HG03045 (cell line): Measurements from ENCODE around the gene PCDHGA1.

Source experiments
- ATAC-seq: cut with Tn5 transposase; IDR thresholded peaks from one replicate; pipeline ENCODE4 v1.9.1; 2021; ENCODE audit warnings: mild to moderate bottlenecking, moderate library complexity; ENCODE audit not compliant: unreplicated experiment

Gene PCDHGA1

DNA sequence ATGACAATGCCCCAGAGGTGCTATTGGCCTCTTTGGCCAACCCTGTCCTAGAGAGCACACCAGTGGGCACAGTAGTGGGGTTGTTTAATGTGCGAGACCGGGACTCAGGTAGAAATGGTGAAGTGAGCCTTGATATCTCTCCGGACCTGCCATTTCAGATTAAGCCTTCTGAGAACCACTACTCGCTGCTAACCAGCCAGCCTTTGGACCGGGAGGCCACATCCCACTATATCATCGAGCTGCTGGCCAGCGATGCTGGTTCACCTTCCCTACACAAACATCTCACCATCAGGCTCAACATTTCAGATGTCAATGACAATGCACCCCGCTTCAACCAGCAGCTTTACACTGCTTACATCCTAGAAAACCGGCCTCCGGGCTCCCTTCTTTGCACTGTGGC lies 160.0 kb downstream of the PCDHGA1 start:
- ATAC-seq, result no peak

- ATAC-seq, result no peak
Observed at GRCh38 chr5:141490771-141491170, 160.5 kb downstream of the PCDHGA1 start.

- no peak for ATAC-seq
Observed at GRCh38 chr5:141491323-141492167, 161.2 kb downstream of the PCDHGA1 start.

- ATAC-seq, result no peak
Observed at GRCh38 chr5:141492168-141492885, 162.0 kb downstream of the PCDHGA1 start.

DNA sequence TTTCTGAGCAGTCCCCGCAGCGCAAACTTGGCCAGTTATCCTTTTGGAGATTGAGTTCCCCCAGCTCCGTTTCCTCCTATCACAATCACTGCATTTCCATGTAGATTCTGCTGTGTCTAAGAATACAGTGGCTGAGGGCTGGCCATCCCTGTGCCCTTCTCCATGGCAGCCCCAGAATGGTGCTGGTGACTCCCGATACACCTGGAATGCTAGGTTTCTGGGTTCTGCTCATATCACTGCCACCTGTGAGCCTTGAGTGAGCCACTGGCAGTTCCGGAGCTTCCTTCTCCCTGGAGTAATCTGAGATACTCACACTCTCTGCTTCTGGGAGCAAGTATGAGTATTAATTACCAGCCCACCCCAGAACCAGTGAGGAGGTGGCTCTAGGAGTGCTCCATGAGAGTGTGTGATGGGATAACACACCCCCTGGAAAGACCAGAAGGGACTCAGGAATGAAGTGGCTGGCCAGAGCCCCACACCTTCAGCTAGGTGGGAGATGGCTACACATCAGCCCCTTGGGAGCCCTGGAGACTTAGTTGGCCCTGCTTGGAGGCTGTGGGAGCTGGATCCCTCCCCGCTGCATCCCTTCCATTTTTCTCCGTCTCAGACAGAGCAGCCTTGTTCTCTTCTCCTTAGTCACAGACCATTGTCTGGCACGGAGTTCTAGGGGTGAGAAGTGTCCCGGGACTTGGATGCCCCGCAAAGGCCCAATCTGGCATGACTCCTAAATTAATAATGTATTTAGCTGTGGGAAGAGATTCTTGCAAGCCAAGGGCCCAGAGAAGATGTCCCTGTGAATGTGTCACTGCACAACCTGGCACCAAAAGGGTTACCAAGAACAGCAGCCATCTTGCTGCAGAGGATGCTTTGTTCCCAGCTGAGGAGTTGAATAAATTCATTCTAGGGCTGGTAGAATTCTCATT lies 163.4 kb downstream of the PCDHGA1 start:
- no peak for ATAC-seq

DNA sequence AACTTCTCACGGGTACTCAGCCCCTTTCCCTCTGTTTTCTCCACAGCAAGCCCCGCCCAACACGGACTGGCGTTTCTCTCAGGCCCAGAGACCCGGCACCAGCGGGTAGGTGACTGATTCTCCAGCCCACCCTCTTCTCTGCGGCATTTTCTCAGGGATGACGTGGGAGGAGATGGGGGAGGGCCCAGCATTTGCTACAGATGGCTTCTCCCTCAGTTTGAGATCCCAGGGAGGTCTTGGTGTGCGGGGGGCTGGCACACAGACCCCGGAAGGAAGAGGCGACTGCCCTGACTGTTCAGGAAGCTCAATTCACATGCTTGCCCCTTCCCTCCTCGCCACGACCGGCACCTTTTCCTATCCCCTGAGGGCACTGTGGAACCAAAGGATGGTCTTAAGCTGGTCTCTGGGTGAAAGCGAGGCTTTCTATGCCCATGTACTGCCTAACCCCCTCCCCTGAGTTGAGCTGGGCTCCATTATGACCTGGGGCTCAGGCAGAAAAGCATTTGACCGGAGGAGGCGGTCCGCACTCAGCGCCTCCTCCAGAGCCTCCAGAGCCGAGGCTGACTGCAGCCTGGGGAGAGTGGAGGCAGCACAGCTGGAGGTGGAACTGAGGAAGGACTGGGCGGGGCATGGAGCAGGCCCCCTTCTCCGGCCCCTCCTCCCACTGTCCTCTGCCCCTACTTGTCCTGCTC lies 164.6 kb downstream of the PCDHGA1 start:
- ATAC-seq, result no peak

DNA sequence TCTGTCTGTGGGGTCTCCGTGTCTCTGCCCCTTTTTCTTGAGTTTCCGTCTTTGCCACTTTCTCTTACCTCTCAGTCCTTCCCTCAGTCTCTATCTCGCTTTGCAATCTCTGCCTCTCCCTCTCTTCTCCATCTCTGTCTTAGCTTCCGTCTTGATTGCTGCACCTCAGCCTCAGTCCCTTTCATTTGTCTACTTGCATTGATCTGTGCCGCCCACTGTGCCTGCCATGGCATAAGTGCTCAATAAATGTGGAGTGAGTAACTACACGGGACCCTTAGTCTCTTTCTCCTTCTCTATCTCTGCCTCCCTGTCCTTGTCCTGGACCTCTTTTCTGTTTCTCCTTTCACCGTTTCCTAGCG lies 165.1 kb downstream of the PCDHGA1 start:
- ATAC-seq, result no peak

GRCh38 chr5:141496038-141496437 lies 165.7 kb downstream of the PCDHGA1 start:
- no peak for ATAC-seq

GRCh38 chr5:141501761-141502160 lies 171.4 kb downstream of the PCDHGA1 start:
- ATAC-seq, result no peak

GRCh38 chr5:141503681-141504080 lies 173.4 kb downstream of the PCDHGA1 start:
- ATAC-seq, result no peak

DNA sequence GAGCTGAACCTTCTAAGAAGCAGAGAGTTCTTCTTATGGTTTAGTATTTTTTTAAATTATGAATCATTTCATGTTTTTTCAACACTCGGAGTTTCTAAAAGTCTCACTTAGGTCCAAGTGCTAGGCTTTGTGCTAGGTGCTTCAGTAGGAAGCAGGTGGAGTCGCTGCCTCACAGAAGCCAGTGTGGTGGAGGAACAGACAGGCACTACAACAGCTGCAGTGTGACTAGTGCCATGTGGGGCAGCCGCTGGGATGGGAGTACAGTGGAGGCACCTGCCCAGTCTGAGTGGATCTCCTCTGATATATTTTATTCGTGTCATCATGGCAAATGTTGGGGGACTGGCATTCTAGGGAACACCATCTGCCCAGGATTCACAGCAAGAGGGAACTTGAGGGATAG lies 173.9 kb downstream of the PCDHGA1 start:
- no peak for ATAC-seq

- no peak for ATAC-seq
Observed at GRCh38 chr5:141506381-141507155, 176.3 kb downstream of the PCDHGA1 start.

DNA sequence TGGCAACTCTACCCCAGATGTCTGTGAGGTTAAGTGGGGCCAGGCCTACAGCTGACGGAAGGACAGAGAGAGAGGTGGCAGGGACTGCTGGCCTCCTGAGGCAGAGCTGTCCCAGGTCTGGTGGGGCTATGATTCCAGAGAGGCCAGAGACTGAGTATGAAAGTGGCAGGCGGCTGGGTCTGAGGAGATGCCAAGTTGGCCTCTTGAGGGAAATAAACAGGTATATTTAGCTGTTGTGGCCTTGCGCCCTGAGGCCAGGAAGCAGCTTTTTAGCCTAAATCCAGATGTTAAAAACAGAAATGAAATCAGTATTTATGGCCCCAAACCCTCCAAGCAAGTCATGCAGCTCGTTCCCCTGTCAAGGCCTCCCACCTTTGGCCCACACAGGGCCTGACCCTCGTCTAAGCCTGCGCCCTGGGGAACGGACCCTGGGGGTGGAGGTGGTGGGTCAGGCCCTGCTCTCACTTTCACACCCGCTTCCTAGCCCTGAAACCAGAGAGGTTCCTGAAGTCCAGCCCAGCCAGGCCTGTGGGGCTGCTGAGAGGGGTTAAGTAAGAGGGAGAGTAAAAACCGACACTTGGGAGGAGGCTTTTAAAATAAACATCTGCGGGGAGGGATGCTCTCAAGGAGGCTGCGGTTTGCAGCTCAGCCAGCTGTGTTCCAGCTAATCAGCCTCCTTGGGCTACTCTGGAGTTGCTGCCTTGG lies 177.2 kb downstream of the PCDHGA1 start:
- ATAC-seq, result peak; percentile 31

DNA sequence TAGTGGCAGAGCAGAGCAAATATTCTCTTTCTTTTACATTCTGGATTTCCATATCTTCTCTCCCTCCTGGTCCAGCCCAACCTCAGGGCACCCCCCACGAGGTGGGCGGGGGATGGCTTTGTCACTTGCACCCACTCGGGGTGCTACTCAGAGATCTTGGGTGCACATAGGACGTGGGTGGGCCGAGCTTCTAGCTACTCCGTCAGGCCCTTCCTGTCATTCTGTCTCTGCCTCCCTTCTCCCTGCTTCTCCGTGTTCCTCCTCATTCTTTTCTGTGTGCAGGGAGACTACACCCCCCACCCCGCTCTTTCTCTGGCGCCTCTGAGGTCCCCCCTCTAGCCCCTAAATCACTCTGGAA lies 178.1 kb downstream of the PCDHGA1 start:
- no peak for ATAC-seq

- no peak for ATAC-seq
Observed at GRCh38 chr5:141508798-141509611, 178.7 kb downstream of the PCDHGA1 start.

GRCh38 chr5:141510160-141510559 lies 179.8 kb downstream of the PCDHGA1 start:
- ATAC-seq, result no peak

- peak; percentile 31 for ATAC-seq
Observed at GRCh38 chr5:141510850-141511601, 180.7 kb downstream of the PCDHGA1 start.
